Measurements from ENCODE around the gene TRIML1.
"Not testable (repeated sequence)": the region's sequence is repeated elsewhere in the genome, so short reads cannot be mapped to it uniquely, and the experiment has no call there.

The TRIML1 gene

DNA sequence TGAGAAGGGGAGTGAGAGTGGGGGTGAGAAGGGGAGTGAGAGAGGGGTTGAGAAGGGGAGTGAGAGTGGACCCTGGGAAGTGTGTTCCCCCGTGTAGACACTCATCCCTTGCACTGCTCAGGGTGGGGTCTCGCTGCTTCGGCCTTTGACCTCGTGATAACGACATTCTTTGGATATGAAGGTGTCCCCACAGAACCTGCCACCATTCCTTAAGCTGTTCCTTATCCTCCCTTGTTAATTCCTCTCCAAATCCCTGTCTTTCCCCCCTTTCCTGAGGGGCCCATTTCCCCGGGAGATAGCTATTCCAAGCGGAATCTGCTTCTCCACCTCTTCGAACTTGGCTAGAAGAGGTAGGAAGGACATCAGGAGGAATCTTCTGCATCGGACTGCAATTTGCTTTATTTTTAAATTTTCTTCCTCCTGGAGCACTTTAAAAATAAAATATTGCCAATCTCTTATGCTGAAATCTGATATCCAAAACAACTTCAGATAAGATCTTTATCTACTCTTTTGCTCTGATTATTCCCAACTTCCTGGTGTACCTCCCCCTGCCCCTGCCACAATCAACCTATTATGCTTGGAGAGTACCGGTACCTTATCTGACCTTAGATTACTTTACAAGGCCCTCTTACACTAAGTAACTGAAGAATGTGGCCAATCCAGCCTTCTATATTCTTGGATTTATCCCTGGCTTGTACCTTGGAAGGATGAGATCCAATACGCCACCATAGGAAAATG lies 15.6 kb downstream of the TRIML1 start:
- no peak for DNase-seq (ENCODE audit: low read depth in 2 of 2, low spot score in 1 of 2)

GRCh38 chr4:188158336-188158735 lies 19.1 kb downstream of the TRIML1 start:
- no peak for DNase-seq (ENCODE audit: low read depth in 2 of 2, low spot score in 1 of 2)

DNA sequence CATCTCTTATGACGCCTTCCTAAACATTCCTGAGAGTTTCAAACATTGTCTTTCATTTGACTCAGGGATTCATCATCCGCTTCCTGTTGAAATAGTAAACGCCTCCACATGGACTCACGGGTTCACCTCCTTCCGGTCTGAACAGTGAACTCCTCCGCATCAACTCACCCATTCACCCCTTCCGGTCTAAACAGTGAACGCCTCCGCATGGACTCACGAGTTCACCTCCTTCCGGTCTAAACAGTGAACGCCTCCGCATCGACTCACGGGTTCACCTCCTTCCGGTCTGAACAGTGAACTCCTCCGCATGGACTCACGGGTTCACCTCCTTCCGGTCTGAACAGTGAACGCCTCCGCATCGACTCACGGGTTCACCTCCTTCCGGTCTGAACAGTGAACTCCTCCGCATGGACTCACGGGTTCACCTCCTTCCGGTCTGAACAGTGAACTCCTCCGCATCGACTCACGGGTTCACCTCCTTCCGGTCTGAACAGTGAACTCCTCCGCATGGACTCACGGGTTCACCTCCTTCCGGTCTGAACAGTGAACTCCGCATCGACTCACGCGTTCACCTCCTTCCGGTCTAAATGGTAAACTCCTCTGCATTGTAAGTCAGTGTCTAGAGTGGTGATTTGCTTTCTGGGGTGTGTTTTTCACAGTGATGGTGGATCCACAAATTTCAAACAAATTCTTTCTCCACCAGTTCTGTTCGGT lies 20.4 kb downstream of the TRIML1 start:
- not testable (repeated sequence) for DNase-seq (ENCODE audit: low read depth in 2 of 2, low spot score in 1 of 2)

- no peak for DNase-seq (ENCODE audit: low read depth in 2 of 2, low spot score in 1 of 2)
Observed at GRCh38 chr4:188160406-188160805, 21.2 kb downstream of the TRIML1 start.

DNA sequence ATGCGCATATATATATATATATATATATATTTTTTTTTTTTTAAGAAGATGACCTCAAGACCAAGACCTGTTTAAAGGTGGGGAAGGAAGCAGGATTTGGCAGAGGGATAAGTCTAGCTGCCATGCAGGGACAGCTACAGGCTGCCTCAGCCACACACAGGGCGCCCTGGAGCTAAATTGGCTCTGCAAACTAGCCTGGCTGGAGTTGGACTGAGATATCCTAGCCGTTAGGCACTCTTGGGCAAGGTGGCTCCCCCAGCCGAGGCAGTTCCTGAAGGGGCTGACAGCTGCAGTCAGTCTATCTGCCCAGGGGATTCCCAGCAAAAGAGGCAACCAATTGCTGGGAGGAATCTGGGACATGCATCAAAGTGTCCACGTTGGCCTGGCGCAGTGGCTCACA lies 21.9 kb downstream of the TRIML1 start:
- DNase-seq (ENCODE audit: low read depth in 2 of 2, low spot score in 1 of 2), result no peak

- DNase-seq (ENCODE audit: low read depth in 2 of 2, low spot score in 1 of 2), result no peak
Observed at GRCh38 chr4:188162698-188163097, 23.5 kb downstream of the TRIML1 start.

- no peak for DNase-seq (ENCODE audit: low read depth in 2 of 2, low spot score in 1 of 2)
Observed at GRCh38 chr4:188168726-188169373, 29.6 kb downstream of the TRIML1 start.

- no peak for DNase-seq (ENCODE audit: low read depth in 2 of 2, low spot score in 1 of 2)
Observed at GRCh38 chr4:188171551-188171950, 32.3 kb downstream of the TRIML1 start.

GRCh38 chr4:188175288-188175687 lies 36.0 kb downstream of the TRIML1 start:
- no peak for DNase-seq (ENCODE audit: low read depth in 2 of 2, low spot score in 1 of 2)

DNA sequence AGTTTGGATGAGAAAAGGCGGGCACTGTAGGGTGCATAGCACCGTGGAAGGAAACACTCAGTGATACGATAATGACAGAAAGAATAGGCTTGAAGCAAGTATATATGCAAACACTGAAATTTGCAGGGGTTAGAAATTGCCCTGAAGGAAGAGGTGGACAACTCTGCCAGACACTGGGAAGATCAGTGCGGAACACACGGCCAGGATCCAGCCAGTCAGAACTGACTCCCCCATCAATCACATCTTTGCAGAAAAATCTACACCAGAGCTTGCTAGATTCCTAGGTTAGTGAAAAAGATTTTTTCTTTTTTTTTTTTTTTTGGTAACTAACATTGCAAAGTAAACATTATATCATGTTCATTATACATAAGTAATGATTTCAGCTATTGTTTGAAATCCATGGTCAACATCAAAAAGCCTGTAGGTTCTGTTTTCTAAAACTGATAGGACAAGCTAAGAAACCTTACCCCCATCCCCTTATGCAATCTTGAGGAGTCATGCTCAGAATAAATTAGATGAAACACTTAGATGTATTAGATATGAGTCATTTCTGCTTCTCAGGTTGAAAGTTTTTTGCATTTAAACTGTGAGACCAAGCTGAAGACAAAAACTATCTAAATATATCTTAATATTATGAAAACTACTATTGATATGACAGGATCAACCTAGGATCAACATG lies 38.9 kb downstream of the TRIML1 start:
- DNase-seq (ENCODE audit: low read depth in 2 of 2, low spot score in 1 of 2), result no peak

DNA sequence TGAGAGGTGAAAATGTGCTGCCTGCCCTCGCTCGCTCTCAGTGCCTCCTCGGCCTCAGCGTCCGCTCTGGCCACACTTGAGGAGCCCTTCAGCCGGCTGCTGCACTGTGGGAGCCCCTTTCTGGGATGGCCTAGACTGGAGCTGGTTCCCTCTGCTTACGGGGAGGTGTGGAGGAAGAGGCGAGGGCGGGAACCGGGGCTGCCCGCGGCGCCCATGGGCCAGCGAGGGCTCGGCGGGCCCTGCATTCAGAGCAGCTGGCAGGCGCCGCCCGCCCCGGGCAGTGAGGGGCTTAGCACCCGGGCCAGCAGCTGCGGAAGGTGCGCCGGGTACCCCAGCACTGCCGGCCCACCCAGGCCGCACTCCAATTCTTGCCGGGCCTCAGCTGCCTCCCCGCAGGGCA lies 39.6 kb downstream of the TRIML1 start:
- DNase-seq (ENCODE audit: low read depth in 2 of 2, low spot score in 1 of 2), result no peak

DNA sequence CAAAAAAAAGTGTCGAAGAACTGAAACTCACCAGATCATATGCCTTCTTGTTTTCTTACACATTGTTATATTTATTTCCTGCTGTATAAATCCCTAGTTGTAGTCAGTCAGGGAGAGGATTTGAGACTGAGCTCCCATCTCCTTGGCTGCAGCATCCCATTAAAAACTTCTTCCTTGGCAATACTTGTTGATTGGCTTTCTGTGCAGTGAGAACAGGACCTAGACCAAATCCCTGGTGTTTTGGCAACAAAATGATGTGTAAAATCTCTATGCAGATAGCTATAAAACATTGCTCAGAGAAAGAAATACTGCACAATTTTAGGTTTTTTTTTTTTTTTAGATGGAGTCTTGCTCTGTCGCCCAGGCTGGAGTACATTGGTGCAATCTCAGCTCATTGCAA lies 47.9 kb downstream of the TRIML1 start:
- no peak for DNase-seq (ENCODE audit: low read depth in 2 of 2, low spot score in 1 of 2)

GRCh38 chr4:188190461-188190860 lies 51.2 kb downstream of the TRIML1 start:
- no peak for DNase-seq (ENCODE audit: low read depth in 2 of 2, low spot score in 1 of 2)

DNA sequence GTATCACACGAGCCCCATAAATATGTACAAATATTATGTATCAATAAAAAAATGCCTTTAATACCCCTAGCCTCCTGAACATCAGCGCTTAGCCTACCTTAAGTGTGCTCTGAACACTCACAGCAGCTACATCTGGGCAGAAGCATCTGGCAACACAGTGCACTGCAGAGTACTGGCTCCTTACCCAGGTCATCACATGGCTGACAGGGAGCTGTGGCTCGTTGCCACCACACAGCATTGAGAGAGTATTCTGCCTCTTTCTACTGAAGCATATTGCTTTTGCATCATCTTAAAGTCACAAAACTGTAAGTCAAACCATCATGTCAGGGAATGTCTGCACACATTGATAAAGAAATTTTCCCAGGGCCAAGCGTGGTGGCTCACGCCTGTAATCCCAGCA lies 55.2 kb downstream of the TRIML1 start:
- DNase-seq (ENCODE audit: low read depth in 2 of 2, low spot score in 1 of 2), result no peak

DNA sequence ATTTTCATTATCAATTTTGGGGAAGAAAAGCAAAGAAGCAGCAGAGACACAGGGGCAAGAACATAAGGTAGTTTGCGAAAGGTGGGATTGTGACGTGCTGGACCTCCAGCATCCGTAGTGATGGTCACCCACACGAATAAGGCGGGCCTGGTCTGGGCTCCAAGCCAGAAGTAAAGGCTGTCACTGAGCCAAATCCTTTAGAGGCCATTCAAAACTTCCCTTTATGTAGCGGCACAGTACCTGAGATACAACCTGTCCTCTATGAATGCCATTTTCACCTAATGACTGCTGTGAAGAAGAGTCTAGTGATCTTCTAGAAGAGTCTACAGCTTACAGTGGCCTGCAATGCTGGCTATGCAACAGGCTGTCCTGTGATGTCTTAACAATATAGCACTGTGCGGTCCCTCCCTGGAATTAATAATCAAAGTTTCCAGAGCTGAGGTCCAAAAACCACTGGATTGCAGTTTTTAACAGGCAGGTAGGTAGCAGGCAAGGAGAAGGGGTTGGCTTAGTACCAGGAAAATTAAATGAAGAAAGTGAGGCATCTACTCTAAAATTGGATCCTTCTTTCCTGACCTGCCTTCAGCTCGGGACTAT lies 56.2 kb downstream of the TRIML1 start:
- no peak for DNase-seq (ENCODE audit: low read depth in 2 of 2, low spot score in 1 of 2)

DNA sequence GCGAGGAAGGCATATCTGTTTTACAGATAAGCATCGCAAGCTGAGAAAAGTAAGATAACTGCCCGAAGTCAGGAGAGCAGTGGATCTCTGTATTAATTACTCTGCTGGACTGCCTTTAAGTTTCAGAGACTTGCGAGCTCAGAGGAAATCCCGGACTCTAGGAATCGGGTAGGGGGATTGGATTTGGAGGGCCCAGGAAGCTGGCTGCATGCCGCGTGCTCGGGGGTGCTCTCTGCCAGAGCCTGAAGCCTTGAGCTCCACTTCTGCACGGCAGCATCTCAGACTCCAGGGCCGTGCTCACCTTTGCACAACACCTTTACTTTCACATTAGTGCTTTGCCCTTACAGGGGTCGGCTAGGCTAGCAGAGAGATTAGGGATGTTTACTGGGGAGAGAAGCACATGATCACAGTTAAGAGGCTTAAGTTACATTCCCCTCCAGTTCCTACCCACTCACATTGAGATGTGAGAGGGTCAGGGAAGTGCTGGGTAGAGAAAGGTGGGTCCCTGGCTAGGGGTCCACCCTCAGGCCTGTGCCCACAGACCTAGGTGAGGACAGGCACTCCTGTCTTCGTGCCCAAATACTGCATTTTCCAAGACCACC lies 57.0 kb downstream of the TRIML1 start:
- DNase-seq (ENCODE audit: low read depth in 2 of 2, low spot score in 1 of 2), result no peak
